Placental epithelial cell (primary cell): ENCODE data around the gene GGA3. TPM values are rescaled to one million over a fixed set of nuclear protein-coding genes. Genes with fewer than 3 reads are reported as not detected.

ENCODE experiments used
- total RNA-seq: library from RNA; depleted of rRNA; stranded (reverse); fragments of >200 nt; gene quantifications from 2 replicates; pipeline ENCODE4 v1.2.3, GENCODE V29; 2012

GGA3 gene, protein sequence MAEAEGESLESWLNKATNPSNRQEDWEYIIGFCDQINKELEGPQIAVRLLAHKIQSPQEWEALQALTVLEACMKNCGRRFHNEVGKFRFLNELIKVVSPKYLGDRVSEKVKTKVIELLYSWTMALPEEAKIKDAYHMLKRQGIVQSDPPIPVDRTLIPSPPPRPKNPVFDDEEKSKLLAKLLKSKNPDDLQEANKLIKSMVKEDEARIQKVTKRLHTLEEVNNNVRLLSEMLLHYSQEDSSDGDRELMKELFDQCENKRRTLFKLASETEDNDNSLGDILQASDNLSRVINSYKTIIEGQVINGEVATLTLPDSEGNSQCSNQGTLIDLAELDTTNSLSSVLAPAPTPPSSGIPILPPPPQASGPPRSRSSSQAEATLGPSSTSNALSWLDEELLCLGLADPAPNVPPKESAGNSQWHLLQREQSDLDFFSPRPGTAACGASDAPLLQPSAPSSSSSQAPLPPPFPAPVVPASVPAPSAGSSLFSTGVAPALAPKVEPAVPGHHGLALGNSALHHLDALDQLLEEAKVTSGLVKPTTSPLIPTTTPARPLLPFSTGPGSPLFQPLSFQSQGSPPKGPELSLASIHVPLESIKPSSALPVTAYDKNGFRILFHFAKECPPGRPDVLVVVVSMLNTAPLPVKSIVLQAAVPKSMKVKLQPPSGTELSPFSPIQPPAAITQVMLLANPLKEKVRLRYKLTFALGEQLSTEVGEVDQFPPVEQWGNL
- 16.1 and 18.4 TPM in 2 replicates for total RNA-seq

DNA sequence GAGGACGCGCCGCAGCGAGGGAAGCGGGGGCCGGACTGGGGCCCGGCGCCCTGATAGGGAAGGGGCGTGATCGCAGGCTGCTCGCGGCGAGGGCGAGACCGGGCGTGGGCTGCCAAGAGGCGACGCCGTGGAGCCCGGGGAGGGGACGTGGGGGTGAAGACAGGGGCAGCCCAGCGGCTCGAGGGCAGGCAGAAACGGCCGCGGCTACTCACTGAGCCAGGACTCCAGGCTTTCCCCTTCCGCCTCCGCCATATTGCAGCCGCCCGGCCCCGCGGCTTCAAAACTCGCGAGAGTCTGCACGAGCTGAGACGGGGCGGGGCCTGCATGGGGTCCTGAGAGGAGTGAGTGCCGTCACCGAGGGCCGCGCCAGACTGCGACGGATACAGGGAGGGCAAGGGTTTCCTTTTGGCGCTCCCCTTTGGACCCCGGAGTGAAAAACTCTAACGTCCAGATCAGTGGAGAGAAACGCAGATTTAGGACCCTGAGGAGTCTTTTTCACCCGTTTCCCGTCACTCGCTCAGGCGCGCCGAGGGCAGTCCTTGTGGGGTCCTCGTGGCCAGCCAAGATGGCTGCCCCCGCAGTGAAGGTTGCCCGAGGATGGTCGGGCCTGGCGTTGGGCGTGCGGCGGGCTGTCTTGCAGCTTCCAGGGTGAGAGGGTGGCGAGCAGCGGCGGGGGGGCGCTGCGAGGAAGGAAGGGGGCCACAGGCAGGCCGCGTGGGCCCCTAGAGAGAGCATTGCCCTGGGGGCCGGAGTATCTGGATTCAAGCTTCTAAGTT, at the start of gene GGA3, which contains the start of gene MRPS7:
TSS of gene GGA3 (minus strand) at position 271 of the 776 bp plus-strand sequence. CDS start at position 252, 19 bp downstream.
TSS of gene MRPS7 (plus strand) at position 544 of the 776 bp plus-strand sequence. CDS start at position 566, 22 bp downstream.

DNA sequence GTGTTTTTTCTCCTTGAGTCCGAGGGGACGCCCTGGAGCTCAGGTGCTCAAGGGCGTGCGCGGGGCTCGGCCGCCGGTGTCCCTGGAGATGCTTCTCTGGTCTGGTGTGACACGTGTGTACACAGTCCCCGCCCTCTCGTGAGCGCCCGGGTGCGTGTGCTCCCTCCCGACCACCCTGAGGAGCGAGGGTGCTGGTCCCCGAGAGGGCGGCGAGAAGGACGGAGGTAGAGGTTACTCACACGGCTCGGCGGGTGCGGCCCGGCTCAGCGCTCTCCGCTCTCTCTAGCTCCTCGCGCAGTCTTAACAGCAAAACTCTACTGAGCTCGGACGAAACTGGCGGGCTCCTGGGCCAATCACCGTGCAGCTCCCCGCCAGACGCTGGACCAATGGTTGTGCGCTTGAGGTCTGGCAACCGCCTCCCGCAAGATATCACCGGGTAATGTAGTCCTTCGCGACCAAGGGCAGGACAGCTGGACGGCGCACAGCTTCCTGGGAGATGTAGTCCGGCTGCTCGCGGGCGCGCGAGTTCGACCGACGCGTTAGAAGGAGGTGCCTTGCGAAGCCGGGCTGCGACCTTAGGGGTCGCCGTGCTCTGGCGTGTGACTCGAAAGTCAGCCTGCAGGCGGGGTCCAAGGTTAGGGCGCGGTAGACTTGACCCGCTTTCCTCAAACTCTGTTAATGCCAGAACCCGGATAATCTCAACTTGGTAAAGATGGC, 27.9 kb upstream of the GGA3 start, which contains the start of gene SLC25A19:
TSS of gene SLC25A19 (minus strand) at position 319 of the 717 bp plus-strand sequence. CDS start 2,669 bp downstream, outside the sequence.

DNA sequence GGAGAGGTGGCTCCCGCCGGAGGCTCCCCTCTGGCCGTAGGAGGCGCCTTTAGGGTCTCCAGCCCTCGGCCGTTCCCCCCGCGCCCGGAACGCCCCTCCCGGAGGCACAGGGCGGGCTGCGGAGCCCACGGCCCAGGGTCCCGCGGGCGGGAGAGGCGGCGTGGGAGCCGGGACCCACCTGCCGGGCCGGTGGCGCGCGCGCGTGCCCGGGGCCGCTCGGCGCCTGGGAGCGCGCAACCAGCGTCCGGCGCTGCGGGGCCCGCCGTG, 9.5 kb upstream of the GGA3 start, which contains the start of gene MIF4GD:
TSS of gene MIF4GD (minus strand) at position 266 of the 267 bp plus-strand sequence. CDS start 1,036 bp downstream, outside the sequence.

DNA sequence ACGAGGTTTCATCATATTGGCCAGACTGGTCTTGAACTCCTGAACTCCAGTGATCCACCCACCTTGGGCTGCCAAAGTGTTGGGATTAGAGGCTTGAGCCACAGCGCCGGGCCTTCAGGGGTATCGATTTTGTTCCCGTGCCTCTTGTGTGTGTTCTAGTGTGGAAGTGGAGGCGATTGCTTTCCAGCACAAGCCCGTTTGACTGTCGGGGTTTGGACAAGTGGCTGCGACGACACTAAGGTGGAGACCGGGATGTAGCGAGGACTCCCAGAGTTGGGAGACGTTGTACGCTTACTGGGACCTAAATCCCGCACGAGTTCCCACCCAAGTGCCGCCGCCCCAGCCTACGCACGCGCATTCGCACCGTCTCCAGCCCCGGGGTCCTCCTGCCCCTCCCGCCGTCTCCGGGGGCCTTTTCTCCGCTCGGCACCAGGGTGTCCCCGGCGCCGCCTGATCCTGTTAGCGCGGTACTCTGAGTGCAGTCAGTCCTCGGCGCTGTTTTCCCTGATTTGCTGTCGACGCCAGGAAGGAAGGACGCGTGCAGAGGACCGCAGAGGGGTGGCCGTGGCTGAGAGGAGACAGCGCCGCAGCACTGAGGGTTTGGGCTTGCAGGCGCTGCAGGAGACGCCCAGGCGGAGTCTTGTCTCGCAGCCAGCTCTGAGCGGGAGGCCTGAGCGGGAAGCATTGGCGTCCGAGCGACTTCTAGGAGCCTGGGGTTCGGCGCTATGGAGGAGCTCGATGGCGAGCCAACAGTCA, 56.2 kb downstream of the GGA3 start, which contains the start of gene NUP85:
TSS of gene NUP85 (plus strand) at position 643 of the 756 bp plus-strand sequence. CDS start at position 726, 83 bp downstream.

Other genes starting within 250 kb of the GGA3 start
- 19.2 and 42.8 TPM in 2 replicates for gene MRPL58, start 248.9 kb downstream of the GGA3 start, total RNA-seq
- 228 and 229 TPM in 2 replicates for gene ATP5PD, start 214.6 kb downstream of the GGA3 start, total RNA-seq
- 17.0 and 21.6 TPM in 2 replicates for gene KCTD2, start 214.4 kb downstream of the GGA3 start, total RNA-seq
- 32.4 and 34.9 TPM in 2 replicates for gene SLC16A5, start 173.7 kb downstream of the GGA3 start, total RNA-seq
- 2.6 and 3.5 TPM in 2 replicates for gene ARMC7, start 151.6 kb downstream of the GGA3 start, total RNA-seq
- 68.2 and 75.0 TPM in 2 replicates for gene NT5C, start 129.9 kb downstream of the GGA3 start, total RNA-seq
- gene JPT1, start 107.1 kb downstream of the GGA3 start, total RNA-seq, result 53.4 and 162 TPM in 2 replicates
- gene SUMO2, start 78.6 kb downstream of the GGA3 start, total RNA-seq, result 74.1 and 119 TPM in 2 replicates
- 27.8 and 32.2 TPM in 2 replicates for gene NUP85, start 55.9 kb downstream of the GGA3 start, total RNA-seq
- 49.5 and 85.0 TPM in 2 replicates for gene MRPS7, start 273 bp upstream of the GGA3 start, total RNA-seq
- gene MIF4GD, start 9.6 kb upstream of the GGA3 start, total RNA-seq, result 4.4 and 5.5 TPM in 2 replicates
- 0.79 and 1.3 TPM in 2 replicates for gene SLC25A19, start 27.8 kb upstream of the GGA3 start, total RNA-seq
- 39.7 and 63.3 TPM in 2 replicates for gene GRB2, start 144.1 kb upstream of the GGA3 start, total RNA-seq
- gene TMEM94, start 195.0 kb upstream of the GGA3 start, total RNA-seq, result 34.2 and 45.4 TPM in 2 replicates